GM19239 (cell line): ENCODE data around the gene TMEM233.
"Not testable (repeated sequence)": the region's sequence is repeated elsewhere in the genome, so short reads cannot be mapped to it uniquely, and the experiment has no call there.

Experiments used
- DNase-seq: peaks from one replicate; pipeline ENCODE4 v3.0.0; 2011; ENCODE audit warnings: low spot score; ENCODE audit not compliant: insufficient read length
- FAIRE-seq: peaks from 2 replicates; lab custom pipeline; 2011; peaks lifted over from hg19 to GRCh38; lab: Jason Lieb, UNC

Gene TMEM233

GRCh38 chr12:119652665-119653064 lies 59.1 kb downstream of the TMEM233 start:
- FAIRE-seq (no peak), DNase-seq (no peak)

DNA sequence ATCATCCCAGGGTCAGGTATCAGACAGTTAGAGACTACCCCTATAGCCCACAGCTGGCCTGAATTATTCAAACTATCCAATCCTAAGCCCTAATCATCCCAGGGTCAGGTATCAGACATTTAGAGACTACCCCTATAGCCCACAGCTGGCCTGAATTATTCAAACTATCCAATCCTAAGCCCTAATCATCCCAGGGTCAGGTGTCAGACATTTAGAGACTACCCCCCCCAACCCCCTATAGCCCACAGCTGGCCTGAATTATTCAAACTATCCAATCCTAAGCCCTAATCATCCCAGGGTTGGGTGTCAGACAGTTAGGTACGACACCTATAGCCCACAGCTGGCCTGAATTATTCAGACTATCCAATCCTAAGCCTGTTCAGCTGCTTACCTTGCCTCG lies 63.4 kb downstream of the TMEM233 start:
- DNase-seq, FAIRE-seq: not testable (repeated sequence)

DNA sequence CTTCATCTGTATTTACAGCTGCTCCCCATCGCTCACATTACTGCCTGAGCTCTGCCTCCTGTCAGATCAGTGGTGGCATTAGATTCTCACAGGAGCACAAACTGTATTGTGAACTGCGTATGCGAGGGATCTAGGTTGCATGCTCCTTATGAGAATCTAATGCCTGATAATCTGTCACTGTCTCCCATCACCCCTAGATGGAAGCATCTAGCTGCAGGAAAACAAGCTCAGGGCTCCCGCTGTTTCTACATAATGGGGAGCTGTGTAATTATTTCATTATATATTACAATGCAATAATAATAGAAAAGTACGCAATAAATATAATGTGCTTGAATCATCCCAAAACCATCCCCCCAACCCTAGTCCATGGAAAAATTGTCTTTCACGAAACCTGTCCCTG lies 64.6 kb downstream of the TMEM233 start:
- not testable (repeated sequence) for FAIRE-seq

DNA sequence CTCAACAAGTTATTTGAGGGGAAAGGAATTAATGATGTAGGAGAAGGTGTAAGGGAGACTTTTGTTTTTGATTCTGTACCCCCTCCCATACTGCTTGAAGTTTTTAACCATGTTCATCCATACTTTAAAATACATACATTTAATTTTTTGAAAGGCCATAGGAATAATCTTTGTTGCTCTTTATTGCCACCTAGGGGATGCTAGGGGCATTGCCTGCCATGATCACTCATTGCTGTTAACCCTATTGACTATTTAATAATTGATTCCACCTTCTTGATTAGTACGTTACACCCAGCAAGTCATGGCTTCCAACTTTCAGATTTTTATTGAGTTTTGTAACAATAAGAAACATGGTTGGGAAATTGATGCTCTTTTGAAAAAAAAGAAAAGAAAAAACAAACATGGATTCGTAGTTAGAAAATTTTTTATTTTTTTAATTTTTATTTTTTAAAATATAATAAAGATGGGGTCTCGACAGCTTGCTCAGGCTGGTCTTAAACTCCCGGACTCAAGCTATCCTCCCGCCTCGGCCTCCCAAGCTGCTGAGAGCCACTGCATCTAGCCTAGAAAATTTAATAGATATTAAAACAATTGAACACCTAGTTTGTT lies 65.8 kb downstream of the TMEM233 start:
- FAIRE-seq (peak; percentile 76), DNase-seq (no peak)

More for the DNA sequence above, 64.6 kb downstream of the TMEM233 start:
- DNase-seq = not testable (repeated sequence)

DNA sequence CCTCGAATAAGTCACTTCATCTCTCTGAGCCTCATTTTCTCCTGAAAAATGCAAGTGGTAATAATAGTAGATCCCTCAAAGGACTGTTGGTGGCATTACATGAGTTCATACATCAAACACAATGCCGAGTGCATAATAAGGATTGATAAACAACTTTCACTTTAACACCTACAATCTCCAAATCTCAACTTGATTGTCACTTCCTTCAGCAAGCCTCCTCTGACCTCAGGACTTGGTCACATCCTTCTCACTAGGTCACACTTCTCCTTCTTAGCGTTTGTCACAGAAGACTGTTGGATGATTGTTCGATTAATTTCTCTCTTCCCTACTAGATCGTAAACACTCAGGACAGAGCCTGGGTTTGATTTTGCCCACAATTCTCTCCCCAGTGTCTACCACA lies 66.5 kb downstream of the TMEM233 start:
- no peak for DNase-seq
- no peak for FAIRE-seq

GRCh38 chr12:119661882-119662281 lies 68.3 kb downstream of the TMEM233 start:
- DNase-seq (no peak), FAIRE-seq (no peak)

DNA sequence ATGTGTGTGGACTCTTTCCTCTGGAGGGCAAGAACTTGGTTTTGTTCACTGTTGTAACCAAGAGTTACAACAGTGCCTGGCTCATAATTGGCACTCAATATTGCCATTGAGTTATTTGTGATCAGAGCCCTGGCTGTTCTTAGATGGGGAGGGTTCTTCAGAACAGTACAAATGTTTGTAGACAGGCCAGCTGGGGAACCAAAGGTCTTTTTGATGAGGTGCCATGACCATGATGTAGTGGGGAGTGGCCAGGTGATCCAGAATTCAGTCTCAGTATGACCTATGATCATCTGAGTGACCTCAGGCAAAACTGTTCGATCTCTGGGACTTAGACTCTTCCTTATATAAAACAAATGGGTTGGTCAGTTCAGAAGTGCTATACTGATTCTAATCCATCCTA lies 71.1 kb downstream of the TMEM233 start:
- FAIRE-seq (no peak), DNase-seq (no peak)

GRCh38 chr12:119665164-119665929 lies 71.8 kb downstream of the TMEM233 start:
- FAIRE-seq (no peak), DNase-seq (no peak)

DNA sequence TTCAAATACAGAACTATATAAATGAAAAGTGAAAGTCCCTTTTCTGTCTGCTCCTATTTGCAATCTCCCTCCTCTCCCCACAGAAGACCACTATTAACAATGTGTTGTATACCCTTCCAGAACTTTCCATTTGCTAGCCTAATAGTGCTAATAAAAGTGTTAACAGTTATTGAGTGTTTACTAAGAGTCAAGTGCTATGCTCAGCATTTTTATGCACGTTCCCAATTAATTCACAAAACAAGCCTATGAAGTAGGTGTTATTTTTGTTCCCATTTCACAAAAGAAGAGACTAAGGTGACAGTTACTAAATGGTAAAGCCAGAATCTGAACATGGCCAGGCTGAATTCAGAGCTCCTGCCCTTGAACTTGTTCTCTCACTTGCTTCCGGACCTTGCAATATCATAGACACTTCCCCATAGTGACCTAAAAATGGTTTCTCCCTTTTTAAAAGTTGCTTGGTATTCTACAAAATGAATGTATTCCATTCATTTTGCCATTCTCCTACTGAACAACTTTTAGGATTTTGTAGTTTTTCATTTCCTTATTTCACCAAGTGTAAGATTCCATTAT lies 72.7 kb downstream of the TMEM233 start:
- FAIRE-seq = no peak
- no peak for DNase-seq

- DNase-seq (no peak), FAIRE-seq (no peak)
Measured at GRCh38 chr12:119666900-119667576, 73.5 kb downstream of the TMEM233 start.

- FAIRE-seq (peak; percentile 91), DNase-seq (peak; percentile 88)
Measured at GRCh38 chr12:119667577-119668323, 74.2 kb downstream of the TMEM233 start, which contains the start of gene PRKAB1. Gene PRKAB1 (plus strand): TSS chr12:119668133. CDS start chr12:119668245, 112 bp downstream.

GRCh38 chr12:119668324-119668841 lies 74.8 kb downstream of the TMEM233 start:
- no peak for DNase-seq
- FAIRE-seq = peak; percentile 39

DNA sequence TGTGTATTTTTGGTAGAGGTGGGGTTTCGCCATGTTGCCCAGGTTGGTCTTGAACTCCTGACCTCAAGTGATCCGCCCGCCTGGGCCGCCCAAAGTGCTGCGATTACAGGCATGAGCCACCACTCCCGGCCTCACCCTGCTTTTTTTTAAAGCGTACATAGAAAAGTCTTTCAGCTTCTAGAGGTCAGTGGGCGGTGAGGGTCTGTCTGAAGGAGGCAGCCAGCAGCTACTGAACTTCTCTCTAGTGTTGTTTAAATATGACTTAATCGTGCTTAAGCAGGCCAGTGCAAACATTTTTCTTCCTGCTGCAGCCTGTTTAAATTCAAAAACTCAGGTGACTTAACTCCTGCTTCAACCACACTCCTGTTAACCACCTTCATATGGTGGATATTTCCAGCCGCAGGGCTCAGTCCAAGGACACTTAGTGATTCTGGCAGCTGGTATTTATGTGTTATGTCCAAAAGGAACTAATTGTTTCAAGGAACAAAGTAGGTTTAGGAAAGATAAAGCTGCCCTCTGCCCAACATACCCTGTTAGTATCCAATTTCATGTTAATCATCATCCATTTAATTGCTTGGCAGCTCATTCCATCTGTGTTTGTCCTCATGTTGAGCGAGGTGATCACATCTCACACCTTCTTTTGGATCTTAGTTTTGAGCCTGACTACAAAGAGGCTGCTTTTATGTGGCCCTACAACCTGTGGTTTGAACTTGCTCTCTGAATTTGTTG lies 76.3 kb downstream of the TMEM233 start:
- no peak for FAIRE-seq
- DNase-seq = no peak

DNA sequence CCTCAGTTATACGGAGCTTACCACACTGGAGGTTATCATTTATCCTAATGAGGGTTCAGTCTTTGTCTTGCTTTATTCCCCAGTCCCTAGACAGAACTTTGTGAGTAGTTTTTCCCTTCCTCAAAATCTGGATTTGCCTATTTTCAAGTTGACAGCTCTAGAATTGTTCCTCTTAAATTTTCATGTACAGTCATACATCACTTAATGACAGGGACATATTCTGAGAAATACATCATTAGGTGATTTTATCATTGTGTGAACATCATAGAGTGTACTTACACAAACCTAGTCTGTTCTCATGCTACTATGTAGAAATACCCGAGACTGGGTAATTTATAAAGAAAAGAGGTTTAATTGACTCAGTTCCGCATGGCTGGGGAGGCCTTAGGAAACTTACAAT lies 77.5 kb downstream of the TMEM233 start:
- FAIRE-seq = no peak
- DNase-seq = no peak

- no peak for FAIRE-seq
Measured at GRCh38 chr12:119672194-119672593, 78.6 kb downstream of the TMEM233 start.

GRCh38 chr12:119673634-119674033 lies 80.1 kb downstream of the TMEM233 start:
- DNase-seq = no peak
- no peak for FAIRE-seq

More at GRCh38 chr12:119672194-119672593, 78.6 kb downstream of the TMEM233 start:
- no peak for DNase-seq

- no peak for DNase-seq
- FAIRE-seq = no peak
Measured at GRCh38 chr12:119674560-119674959, 81.0 kb downstream of the TMEM233 start.

DNA sequence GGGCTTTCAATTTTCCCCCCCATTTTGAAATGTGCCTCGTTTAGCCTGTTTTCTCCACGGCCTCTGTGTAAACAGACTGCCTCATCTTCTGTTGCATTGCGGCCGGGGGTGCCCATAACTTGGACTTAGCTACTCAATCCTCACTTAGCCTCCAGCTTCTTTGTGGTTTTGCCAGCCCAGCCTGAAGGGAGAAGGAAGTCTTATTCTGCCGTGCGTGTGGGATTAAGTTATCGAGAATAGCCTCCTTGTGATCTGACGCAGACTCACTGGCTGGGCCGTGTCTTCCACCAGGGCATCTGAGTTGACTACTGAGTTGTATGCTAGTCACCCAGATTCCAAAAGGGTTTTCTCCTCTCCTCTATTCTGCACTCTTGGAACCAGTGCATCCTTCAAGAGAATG lies 82.4 kb downstream of the TMEM233 start:
- DNase-seq (no peak), FAIRE-seq (no peak)

- DNase-seq = no peak
- FAIRE-seq = no peak
Measured at GRCh38 chr12:119676573-119676972, 83.0 kb downstream of the TMEM233 start.
